K562 (cell line): ENCODE data around the gene DOK1. TPM values are rescaled to one million over a fixed set of nuclear protein-coding genes. Genes with fewer than 3 reads are reported as not detected.

Source experiments
- E2F8 ChIP-seq: fragments of 450-650 bp; IDR thresholded peaks from 2 replicates; pipeline ENCODE4 v1.7.1; 2018; ENCODE audit warnings: mild to moderate bottlenecking, low read depth; ENCODE audit not compliant: partially characterized antibody
- EP300 ChIP-seq: IDR thresholded peaks from 2 replicates; pipeline ENCODE4 v1.6.1; 2012; ENCODE audit warnings: low read length, improper control_type of control experiment
- ERF ChIP-seq: fragments of 450-650 bp; formaldehyde crosslinking; IDR thresholded peaks from 2 replicates; pipeline ENCODE4 v1.4.0; 2020; ENCODE audit warnings: mild to moderate bottlenecking, mixed read lengths
- KAT7 ChIP-seq: sonication (generic); formaldehyde crosslinking; IDR thresholded peaks from 2 replicates; pipeline ENCODE4 v1.8.0; 2022; ENCODE audit warnings: missing genetic modification reagents, mild to moderate bottlenecking, borderline replicate concordance
- MGA ChIP-seq: fragments of 450-650 bp; IDR thresholded peaks from 2 replicates; pipeline ENCODE4 v1.6.1; 2016; ENCODE audit warnings: mild to moderate bottlenecking, moderate library complexity
- NUFIP1 ChIP-seq: fragments of 450-650 bp; IDR thresholded peaks from 2 replicates; pipeline ENCODE4 v1.6.1; 2018; ENCODE audit not compliant: partially characterized antibody
- PHTF2 ChIP-seq: fragments of 250-450 bp; sonication (Bioruptor Pico); IDR thresholded peaks from 2 replicates; pipeline ENCODE4 v1.5.0; 2021; ENCODE audit warnings: mild to moderate bottlenecking
- PKNOX1 ChIP-seq: fragments of 450-650 bp; IDR thresholded peaks from 2 replicates; pipeline ENCODE4 v1.6.1; 2016
- PYGO2 ChIP-seq: fragments of 450-650 bp; IDR thresholded peaks from 2 replicates; pipeline ENCODE4 v1.6.1; 2016; ENCODE audit warnings: mild to moderate bottlenecking, missing genetic modification characterization, moderate library complexity, missing compliant biosample characterization
- RBM17 ChIP-seq: fragments of 200-400 bp; formaldehyde crosslinking; IDR thresholded peaks from 2 replicates; pipeline ENCODE4 v1.6.1; 2017; ENCODE audit warnings: low read depth, mild to moderate bottlenecking, low read length, borderline replicate concordance
- ZNF184 ChIP-seq: sonication (generic); formaldehyde crosslinking; IDR thresholded peaks from 2 replicates; pipeline ENCODE4 v1.5.0; 2020; ENCODE audit warnings: missing genetic modification reagents
- ZNF740 ChIP-seq, 3 experiments: fragments of 200-800 bp in 1 of 3; sonication (Bioruptor generic) in 1 of 3; sonication (generic) in 1 of 3; formaldehyde crosslinking in 1 of 3; IDR thresholded peaks; 2 replicates each; pipeline versions ENCODE4 v1.6.1 to v1.8.0; 2016 to 2022; ENCODE audit warnings: mild to moderate bottlenecking in 2 of 3, missing compliant biosample characterization in 2 of 3, missing genetic modification characterization in 2 of 3, missing genetic modification reagents in 1 of 3
- polyA plus RNA-seq, 8 experiments: library from polyadenylated mRNA; depleted of rRNA in 4 of 8; stranded (reverse) in 5 of 8; unstranded in 3 of 8; fragments of >200 nt; fragmentation: Nextera tagmentation in 2 of 8; fragmentation: Illumina TruSeq in 1 of 8; extraction: Ambion mirVana in 2 of 8; extraction: Trizol in 1 of 8; gene quantifications; 2 replicates each; pipeline versions ENCODE4 v1.2.1 to v1.2.3, GENCODE V29; 2011 to 2014; ENCODE audit warnings: inconsistent platforms in 1 of 8, missing spikeins in 1 of 8
- total RNA-seq, 7 experiments: library from RNA; depleted of rRNA in 6 of 7; stranded (reverse); fragments of >200 nt in 6 of 7; fragmentation: Illumina TruSeq in 2 of 7; extraction: Trizol in 2 of 7; gene quantifications; 2 replicates each; pipeline versions ENCODE4 v1.2.1 to v1.2.3, GENCODE V29; 2011 to 2021; ENCODE audit warnings: low replicate concordance in 1 of 7

The DOK1 gene
- total and polyA plus RNA-seq, 9 of the 15 experiments (the other 6 are each of a cell fraction or from before 2014, with no cell fraction given) = 0.59 to 36.4 (median 16.1) TPM

- no peak for TF ChIP-seq MGA
- TF ChIP-seq NUFIP1 = no peak
- no peak for TF ChIP-seq KAT7
- no peak for TF ChIP-seq ERF
- TF ChIP-seq ZNF184 = no peak
- TF ChIP-seq PYGO2 (tag) = no peak
- TF ChIP-seq RBM17 = no peak
- no peak for TF ChIP-seq ZNF740 (CRISPR knock-in tag; IDR thresholded peaks at IDR 0.05)
- TF ChIP-seq ZNF740 (tag; IDR thresholded peaks at IDR 0.05) = no peak
- peak; percentile 50; the same call in 1 of the 2 replicates for TF ChIP-seq PKNOX1
- TF ChIP-seq EP300 = no peak
- no peak for TF ChIP-seq E2F8
- no peak for TF ChIP-seq PHTF2 (CRISPR knock-in tag)
Observed at GRCh38 chr2:74577448-74577847, 22.9 kb downstream of the DOK1 start (continued).
